D721Med (cell line): Measurements from ENCODE around the gene ABL1.

Experiments
- DNase-seq: peaks from one replicate; pipeline ENCODE4 v3.0.0; 2011; ENCODE audit warnings: low spot score; ENCODE audit not compliant: insufficient read length
- FAIRE-seq: peaks from 2 replicates; lab custom pipeline; 2011; peaks lifted over from hg19 to GRCh38; lab: Jason Lieb, UNC
- TF ChIP-seq, protein P1 (sequence below): IDR thresholded peaks from 2 replicates; pipeline ENCODE4 v1.5.1; 2012; ENCODE audit warnings: mild to moderate bottlenecking, control low read depth; ENCODE audit not compliant: insufficient read depth; ENCODE audit errors: missing control alignments

ABL1 gene

DNA sequence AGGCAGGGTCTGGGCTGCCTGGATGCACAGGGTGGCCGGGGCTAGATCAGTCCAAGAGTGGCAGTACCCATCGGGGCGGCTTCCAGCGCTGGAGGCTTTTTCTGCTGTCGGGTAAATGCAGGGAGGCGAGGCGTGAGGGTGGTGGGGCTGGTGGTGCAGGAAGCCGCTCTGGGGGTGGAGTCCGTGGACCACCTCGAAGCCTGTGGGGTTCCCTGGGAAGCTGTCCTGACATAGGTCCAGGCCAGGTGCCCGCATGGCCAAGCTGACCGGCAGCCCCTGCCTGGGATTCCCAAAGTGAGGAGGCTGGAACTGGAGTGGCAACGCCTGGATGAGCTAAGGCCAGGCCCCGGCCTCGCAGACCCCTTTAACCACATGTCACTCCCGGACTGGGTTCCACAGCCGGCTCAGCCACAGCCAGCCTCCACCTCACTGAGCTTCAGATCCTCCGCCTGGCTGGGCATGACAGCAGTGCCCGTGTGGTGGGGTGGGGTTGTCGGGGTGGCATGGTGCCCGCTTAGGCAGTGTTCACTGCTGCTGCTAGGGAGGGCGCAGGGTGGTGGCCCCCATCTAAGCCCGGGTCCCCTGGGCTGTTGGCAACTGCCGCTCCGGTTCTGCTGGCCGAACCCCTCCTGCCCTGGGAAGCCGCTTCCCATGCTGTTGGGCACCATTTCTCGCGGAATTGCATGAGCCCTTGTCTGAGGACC, 62.9 kb downstream of the ABL1 start:
- DNase-seq (no peak), FAIRE-seq (no peak)
- TF ChIP-seq, protein P1, sequence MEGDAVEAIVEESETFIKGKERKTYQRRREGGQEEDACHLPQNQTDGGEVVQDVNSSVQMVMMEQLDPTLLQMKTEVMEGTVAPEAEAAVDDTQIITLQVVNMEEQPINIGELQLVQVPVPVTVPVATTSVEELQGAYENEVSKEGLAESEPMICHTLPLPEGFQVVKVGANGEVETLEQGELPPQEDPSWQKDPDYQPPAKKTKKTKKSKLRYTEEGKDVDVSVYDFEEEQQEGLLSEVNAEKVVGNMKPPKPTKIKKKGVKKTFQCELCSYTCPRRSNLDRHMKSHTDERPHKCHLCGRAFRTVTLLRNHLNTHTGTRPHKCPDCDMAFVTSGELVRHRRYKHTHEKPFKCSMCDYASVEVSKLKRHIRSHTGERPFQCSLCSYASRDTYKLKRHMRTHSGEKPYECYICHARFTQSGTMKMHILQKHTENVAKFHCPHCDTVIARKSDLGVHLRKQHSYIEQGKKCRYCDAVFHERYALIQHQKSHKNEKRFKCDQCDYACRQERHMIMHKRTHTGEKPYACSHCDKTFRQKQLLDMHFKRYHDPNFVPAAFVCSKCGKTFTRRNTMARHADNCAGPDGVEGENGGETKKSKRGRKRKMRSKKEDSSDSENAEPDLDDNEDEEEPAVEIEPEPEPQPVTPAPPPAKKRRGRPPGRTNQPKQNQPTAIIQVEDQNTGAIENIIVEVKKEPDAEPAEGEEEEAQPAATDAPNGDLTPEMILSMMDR: no peak

DNA sequence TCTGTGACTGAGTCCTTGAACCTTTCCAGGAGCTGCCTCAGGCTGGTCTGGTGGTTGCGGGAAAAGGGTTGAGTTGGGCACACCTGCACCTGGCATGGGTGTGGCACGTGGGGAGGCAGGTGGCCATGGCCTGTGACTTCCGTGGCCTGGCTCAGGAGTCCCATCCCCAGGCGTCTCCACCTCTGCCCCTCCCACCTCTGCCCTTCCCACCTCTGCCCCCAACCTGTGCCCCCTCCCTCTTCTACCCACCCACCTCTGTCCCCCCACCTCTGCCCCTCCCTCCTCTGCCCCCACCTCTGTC, 63.4 kb downstream of the ABL1 start:
- TF ChIP-seq, protein P1: no peak
- DNase-seq (no peak), FAIRE-seq (no peak)

DNA sequence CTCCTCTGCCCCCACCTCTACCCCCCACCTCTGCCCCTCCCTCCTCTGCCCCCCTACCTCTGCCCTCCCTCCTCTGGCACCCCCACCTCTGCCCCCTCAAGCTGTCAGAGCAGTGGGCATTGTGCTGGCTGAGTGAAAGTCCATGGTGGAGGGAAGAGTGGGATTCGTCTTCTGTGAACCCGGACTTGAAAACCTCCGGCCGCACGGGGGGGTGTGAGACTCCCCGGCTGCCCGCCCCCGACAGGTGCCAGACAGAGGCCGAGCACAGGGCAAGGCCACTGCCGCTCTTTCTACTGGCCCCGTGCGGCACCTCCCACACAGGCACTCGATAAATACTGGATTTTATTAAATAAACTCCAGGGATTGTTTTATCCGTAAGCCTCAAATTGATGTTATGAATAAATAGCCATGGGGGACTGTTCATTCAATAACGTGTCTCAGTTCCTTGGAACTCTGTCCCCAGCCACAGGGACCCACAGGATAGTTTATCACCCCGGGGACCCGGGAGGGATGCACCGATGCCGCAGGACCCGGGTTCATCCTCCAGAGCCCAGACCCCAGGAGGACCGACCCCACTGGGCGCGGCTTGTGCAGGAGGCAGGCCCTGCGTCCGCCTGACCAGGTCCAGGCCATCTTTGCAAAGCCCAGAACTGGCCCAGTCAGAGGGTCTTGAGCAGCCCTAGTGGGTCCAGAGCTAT, 64.1 kb downstream of the ABL1 start:
- DNase-seq (no peak), FAIRE-seq (no peak)
- TF ChIP-seq, protein P1: no peak

DNA sequence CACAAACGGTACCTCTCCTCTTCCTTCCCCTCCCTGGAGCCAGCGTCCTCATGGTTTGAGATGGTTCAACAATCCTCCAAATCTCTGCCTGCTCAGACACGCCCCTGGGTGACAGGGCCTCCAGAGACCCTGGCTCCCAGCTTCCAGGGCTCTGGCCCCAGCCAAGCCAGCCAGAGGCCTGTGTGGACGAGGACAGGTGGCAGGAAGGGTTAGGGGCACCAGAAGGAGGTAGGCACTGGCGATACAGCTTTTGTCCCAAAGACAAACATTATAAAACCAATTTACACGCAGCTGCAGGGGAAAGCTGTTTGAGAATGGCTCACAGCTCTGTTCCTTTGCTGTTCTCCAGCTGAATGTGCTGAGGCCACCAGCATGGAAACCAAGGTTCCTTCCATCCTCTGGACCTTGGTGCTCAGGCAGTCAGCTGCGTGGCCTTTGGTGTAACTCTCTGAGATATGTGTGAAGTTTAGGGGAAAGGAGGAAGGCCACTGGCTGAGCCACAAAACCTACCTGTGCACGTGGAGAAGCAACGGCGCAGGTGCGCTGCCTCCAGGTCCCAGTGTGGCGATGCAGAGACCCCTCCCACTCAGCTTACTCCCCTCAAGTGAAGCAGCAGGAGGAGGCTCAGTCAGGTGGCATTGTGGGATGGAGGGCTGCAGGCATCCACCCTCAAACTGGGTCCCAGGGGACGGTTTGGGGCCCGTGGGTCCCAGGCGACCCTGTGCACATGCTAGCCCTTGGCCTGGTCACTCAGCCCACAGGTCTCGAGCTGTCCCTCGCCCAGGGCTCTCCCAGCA, 65.8 kb downstream of the ABL1 start:
- TF ChIP-seq, protein P1: no peak
- no peak for FAIRE-seq

DNA sequence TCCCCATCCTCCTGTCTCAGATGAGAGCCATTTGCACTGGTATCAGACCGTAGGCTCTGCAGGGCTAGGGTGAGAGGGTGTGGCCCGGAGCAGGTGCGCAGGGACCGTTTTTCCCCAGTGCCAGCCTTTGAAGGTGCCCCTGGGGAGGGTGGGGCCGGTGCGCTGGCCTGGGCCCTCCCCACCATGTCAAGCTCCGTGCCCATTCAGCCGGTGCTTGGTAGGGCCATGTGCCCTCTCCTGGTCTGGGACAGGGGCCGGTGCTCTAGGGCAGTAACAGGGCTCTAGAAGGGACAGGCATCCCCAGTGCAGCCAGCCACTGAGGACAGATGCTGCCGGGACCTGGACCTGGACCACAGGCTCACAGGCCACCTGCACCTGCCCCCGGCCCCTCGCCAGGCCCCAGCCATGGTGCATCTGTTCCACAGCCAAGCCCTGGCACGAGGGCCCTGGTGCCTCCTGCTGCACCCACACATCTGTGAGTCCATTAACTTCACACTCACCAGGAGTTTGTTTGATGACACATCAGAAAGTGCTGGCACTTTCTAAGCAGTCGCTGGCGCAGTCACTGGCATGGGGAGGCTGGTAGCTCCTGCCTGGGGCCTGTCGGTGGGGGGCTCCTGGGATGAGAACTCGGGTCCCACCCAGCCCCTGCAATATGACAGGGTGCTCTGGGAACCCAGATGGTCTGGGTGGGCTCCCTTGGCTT, 66.6 kb downstream of the ABL1 start:
- no peak for FAIRE-seq
- TF ChIP-seq, protein P1: no peak
- DNase-seq: no peak

More for the DNA sequence above, 65.8 kb downstream of the ABL1 start:
- no peak for DNase-seq

DNA sequence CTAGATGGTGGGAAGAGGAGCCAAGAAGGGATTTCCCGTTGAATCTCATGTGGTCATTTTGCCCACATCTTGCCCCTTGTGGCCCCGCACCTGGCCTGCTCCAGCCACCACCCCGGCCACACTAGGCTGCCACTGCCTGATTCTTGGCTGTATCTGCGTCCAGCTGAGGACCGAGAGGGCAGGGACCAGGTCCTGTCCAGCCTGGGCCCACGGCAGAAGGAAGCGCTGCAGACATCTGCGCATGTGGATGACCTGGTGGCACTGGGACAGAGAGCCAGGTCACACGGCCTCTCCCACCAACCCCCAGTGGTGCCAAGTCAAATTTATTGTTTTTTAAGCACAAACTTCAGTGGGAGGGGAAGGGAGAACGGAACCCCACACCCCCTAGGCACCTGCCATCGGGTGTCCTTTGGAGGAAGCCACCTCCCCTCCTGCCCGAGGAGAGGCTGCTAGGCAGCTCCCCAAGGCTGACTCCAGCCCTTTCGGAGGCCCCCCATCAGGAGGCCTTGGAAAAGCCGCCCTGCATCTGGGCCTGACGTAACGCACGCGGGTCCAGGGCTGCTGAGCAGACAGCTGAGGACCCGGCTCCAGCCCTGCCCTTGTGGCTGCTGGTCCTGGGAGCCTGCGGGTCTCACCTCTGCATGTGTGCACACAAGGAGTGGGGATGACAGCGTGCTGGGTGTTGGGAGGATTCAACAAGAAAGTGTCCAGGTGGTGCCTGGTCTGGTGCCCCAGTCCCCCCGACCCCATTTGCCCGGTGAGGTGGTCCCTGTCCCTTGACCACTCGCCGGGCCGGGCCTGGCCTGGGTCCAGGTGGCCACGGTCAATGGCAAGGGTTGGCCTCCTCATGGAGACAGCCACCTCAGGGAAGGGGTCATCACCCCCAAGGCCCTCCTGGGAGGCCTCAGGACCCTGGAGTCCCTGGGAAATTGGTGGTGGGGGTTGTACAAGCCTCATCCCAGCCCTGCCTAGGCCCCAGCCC, 67.4 kb downstream of the ABL1 start:
- FAIRE-seq: no peak
- TF ChIP-seq, protein P1: no peak
- no peak for DNase-seq
